NB4 (cell line): ENCODE measurements around the gene TMEM114.

ENCODE experiments used
- CTCF ChIP-seq: IDR thresholded peaks from one replicate; pipeline ENCODE4 v1.5.1; 2012; ENCODE audit warnings: low read depth, low read length
- MAX ChIP-seq: IDR thresholded peaks from 2 replicates; pipeline ENCODE4 v1.6.1; 2011; ENCODE audit warnings: low read depth, low read length
- MYC ChIP-seq: IDR thresholded peaks from 2 replicates; pipeline ENCODE4 v1.6.1; 2011; ENCODE audit warnings: low read depth, low read length
- POLR2A ChIP-seq: IDR thresholded peaks from 2 replicates; pipeline ENCODE4 v1.6.1; 2011; ENCODE audit warnings: mild to moderate bottlenecking; ENCODE audit not compliant: insufficient read length; ENCODE audit errors: extremely low read depth

GRCh38 chr16:8595783-8596182 lies 5.5 kb upstream of the TMEM114 start:
- TF ChIP-seq CTCF (no peak), MYC (no peak), POLR2A (no peak), MAX (no peak)
